ENCODE measurements around the gene RBM17.

RBM17 gene

GRCh38 chr10:6130848-6131470 lies 42.1 kb downstream of the RBM17 start:
- Histone ChIP-seq H3F3A (ENCODE audit: insufficient read depth, low read length) (no peaks in the 10 kb centered on the region), H3K9me3 (ENCODE audit: low read length) (no peaks in the 10 kb centered on the region), H3K9ac (ENCODE audit: low read length) (no peak overlapping the region), H3K36me3 (ENCODE audit: insufficient read depth, low read length) (no peaks in the 10 kb centered on the region), H4K20me1 (ENCODE audit: insufficient read depth, low read length) (no peaks in the 10 kb centered on the region), H3K27ac (ENCODE audit: low read depth, low read length, poor library complexity, severe bottlenecking) (no peak overlapping the region), H3K4me3 (ENCODE audit: low read depth, low read length, poor library complexity, severe bottlenecking) (no peak overlapping the region), H3K9me2 (ENCODE audit: low read depth, low read length) (no peaks in the 10 kb centered on the region), H3K27me3 (ENCODE audit: insufficient read depth, low read length) (peaks cover 4% of the 10 kb centered on the region; the same call in 1 of the 2 replicates), H3K4me2 (ENCODE audit: low read length) (no peak overlapping the region), H3K4me1 (ENCODE audit: insufficient read depth, low read length, severe bottlenecking) (peaks cover 10% of the 10 kb centered on the region), H2AFZ (ENCODE audit: low read length) (no peak overlapping the region), H3K79me2 (ENCODE audit: insufficient read depth, low read length) (no peaks in the 10 kb centered on the region)
- TF ChIP-seq CTCF (IDR thresholded peaks at IDR 0.05; ENCODE audit: low read length) (no peak), EZH2 (IDR thresholded peaks at IDR 0.05; ENCODE audit: borderline replicate concordance, low read length) (no peak)

GRCh38 chr10:6133331-6134098 lies 44.7 kb downstream of the RBM17 start:
- Histone ChIP-seq H4K20me1 (ENCODE audit: insufficient read depth, low read length) (no peaks in the 10 kb centered on the region), H3K4me3 (ENCODE audit: low read depth, low read length, poor library complexity, severe bottlenecking) (no peak overlapping the region), H3K36me3 (ENCODE audit: insufficient read depth, low read length) (no peaks in the 10 kb centered on the region), H3K4me2 (ENCODE audit: low read length) (no peak overlapping the region), H3K27ac (ENCODE audit: low read depth, low read length, poor library complexity, severe bottlenecking) (no peak overlapping the region), H3F3A (ENCODE audit: insufficient read depth, low read length) (no peaks in the 10 kb centered on the region), H3K9me3 (ENCODE audit: low read length) (no peaks in the 10 kb centered on the region), H3K4me1 (ENCODE audit: insufficient read depth, low read length, severe bottlenecking) (peaks cover 10% of the 10 kb centered on the region), H3K27me3 (ENCODE audit: insufficient read depth, low read length) (no peaks in the 10 kb centered on the region), H2AFZ (ENCODE audit: low read length) (no peak overlapping the region), H3K9me2 (ENCODE audit: low read depth, low read length) (no peaks in the 10 kb centered on the region), H3K9ac (ENCODE audit: low read length) (no peak overlapping the region), H3K79me2 (ENCODE audit: insufficient read depth, low read length) (no peaks in the 10 kb centered on the region)
- TF ChIP-seq CTCF (IDR thresholded peaks at IDR 0.05; ENCODE audit: low read length) = no peak
- TF ChIP-seq EZH2 (IDR thresholded peaks at IDR 0.05; ENCODE audit: borderline replicate concordance, low read length) = no peak

GRCh38 chr10:6134099-6134823 lies 45.4 kb downstream of the RBM17 start:
- Histone ChIP-seq H3K9ac (ENCODE audit: low read length) (no peak overlapping the region), H4K20me1 (ENCODE audit: insufficient read depth, low read length) (no peaks in the 10 kb centered on the region), H3K9me3 (ENCODE audit: low read length) (no peaks in the 10 kb centered on the region), H3K9me2 (ENCODE audit: low read depth, low read length) (no peaks in the 10 kb centered on the region), H3K4me3 (ENCODE audit: low read depth, low read length, poor library complexity, severe bottlenecking) (no peak overlapping the region), H3K4me2 (ENCODE audit: low read length) (no peak overlapping the region), H3K36me3 (ENCODE audit: insufficient read depth, low read length) (no peaks in the 10 kb centered on the region), H3K79me2 (ENCODE audit: insufficient read depth, low read length) (no peaks in the 10 kb centered on the region), H3K27me3 (ENCODE audit: insufficient read depth, low read length) (no peaks in the 10 kb centered on the region), H2AFZ (ENCODE audit: low read length) (no peak overlapping the region), H3F3A (ENCODE audit: insufficient read depth, low read length) (no peaks in the 10 kb centered on the region), H3K27ac (ENCODE audit: low read depth, low read length, poor library complexity, severe bottlenecking) (no peak overlapping the region), H3K4me1 (ENCODE audit: insufficient read depth, low read length, severe bottlenecking) (peaks cover 10% of the 10 kb centered on the region)
- no peak for TF ChIP-seq CTCF (IDR thresholded peaks at IDR 0.05; ENCODE audit: low read length)
- no peak for TF ChIP-seq EZH2 (IDR thresholded peaks at IDR 0.05; ENCODE audit: borderline replicate concordance, low read length)

All from OCI-LY1 (cell line).